ENCODE measurements around the gene CXorf49B.
"Not testable (repeated sequence)": the region's sequence is repeated elsewhere in the genome, so short reads cannot be mapped to it uniquely, and the experiment has no call there.

DNA sequence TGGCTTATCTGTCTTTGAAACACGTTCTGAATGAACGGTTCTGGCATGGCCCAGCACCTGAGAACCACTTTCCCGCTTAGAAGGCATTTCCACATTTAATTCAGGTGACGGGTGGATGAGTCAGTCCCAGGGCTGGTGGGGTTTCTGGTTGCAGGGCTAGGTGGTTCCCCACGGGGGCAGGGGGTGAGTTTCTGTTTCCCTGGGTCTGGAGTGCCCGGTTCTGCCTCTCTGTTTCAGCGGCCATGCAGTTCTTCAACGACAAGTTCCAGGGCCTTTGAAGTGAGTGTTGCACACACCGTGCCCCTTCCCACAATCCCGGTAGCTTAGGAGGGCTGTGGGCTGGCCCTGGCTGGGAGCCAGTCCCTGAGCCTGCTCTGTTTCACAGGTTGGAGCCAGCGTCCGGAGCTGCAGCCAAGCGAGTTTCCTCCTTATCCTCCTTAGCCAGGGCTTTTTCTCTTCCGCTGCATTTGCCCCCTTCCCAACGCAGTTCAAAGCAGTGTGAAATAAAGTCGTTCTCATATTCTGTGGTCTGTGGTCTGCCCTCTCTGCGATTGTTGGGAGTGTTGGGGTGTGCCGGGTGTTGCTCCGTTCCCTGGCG, 42.8 kb upstream of the CXorf49B start:
- not testable (repeated sequence) for TF ChIP-seq MEIS1 (CRISPR knock-in tag; IDR thresholded peaks at IDR 0.05; ENCODE audit: borderline replicate concordance); GLIS1 (tag by site-specific recombination; IDR thresholded peaks at IDR 0.05); PRDM1 (tag by site-specific recombination; IDR thresholded peaks at IDR 0.05); ZNF777 (tag by site-specific recombination; IDR thresholded peaks at IDR 0.05; ENCODE audit: borderline replicate concordance); ZNF366 (tag by site-specific recombination; conservative IDR thresholded peaks at IDR 0.05)
- TF ChIP-seq, protein P1, sequence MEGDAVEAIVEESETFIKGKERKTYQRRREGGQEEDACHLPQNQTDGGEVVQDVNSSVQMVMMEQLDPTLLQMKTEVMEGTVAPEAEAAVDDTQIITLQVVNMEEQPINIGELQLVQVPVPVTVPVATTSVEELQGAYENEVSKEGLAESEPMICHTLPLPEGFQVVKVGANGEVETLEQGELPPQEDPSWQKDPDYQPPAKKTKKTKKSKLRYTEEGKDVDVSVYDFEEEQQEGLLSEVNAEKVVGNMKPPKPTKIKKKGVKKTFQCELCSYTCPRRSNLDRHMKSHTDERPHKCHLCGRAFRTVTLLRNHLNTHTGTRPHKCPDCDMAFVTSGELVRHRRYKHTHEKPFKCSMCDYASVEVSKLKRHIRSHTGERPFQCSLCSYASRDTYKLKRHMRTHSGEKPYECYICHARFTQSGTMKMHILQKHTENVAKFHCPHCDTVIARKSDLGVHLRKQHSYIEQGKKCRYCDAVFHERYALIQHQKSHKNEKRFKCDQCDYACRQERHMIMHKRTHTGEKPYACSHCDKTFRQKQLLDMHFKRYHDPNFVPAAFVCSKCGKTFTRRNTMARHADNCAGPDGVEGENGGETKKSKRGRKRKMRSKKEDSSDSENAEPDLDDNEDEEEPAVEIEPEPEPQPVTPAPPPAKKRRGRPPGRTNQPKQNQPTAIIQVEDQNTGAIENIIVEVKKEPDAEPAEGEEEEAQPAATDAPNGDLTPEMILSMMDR (tag by site-specific recombination; IDR thresholded peaks at IDR 0.05) = not testable (repeated sequence)

All from HEK293 (cell line).